Fibroblast of upper back skin (primary cell): ENCODE data around the gene ZSWIM7.
"Not testable (repeated sequence)": the region's sequence is repeated elsewhere in the genome, so short reads cannot be mapped to it uniquely, and the experiment has no call there.

Experiments used
- DNase-seq: peaks from one replicate; pipeline ENCODE4 v3.0.0-alpha.2; 2013

Gene ZSWIM7

DNA sequence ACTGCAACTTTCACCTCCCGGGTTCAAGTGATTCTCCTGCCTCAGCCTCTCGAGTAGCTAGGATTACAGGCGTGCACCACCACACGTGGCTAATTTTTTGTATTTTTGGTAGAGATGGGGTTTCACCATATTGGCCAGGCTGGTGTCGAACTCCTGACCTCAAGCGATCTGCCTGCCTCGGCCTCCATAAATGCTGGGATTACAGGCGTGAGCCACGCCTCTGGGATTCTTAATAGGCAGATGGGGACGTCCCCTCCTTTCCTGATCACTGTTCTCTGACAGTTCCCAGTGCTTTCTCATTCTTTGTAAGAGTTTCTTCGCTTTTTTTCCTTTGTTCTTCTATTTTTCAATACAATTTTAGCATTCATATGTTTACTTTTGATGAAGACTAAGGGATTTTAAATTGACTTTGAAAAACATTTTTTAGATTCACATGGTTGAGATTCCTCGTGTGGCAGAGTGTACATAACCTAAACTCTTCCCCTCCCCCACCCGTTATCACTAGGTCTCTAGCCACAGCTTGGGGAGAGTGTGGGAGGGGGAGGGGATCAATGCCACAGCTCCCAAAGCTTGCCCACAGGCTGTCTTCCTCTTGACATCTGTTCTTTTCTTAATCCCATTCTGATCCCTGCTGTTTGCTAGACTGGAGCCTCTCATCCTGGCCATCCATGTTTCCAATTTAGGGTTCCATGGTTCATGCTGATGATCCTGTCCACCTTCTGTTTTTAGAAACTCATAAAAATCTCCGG, 43.5 kb downstream of the ZSWIM7 start:
- DNase-seq = no peak

DNA sequence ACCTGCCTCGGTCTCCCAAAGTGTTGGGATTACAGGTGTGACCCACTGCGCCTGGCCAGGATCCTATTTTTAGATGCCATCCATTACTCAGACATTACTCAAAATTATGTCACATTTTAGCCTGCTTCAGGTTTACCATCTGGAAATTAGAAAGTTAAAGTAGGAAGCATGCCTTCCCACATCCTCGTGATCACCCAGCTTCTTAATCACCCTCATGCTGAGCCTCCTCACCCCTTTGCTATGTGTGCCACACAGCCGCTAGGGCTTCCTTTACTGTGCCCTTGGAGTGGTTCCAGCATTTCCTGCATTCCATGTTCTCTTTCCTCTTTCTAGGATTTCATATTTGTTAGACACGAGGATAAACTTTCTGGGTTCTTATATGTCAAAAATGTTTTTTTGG, 45.3 kb downstream of the ZSWIM7 start:
- peak; percentile 79 for DNase-seq

DNA sequence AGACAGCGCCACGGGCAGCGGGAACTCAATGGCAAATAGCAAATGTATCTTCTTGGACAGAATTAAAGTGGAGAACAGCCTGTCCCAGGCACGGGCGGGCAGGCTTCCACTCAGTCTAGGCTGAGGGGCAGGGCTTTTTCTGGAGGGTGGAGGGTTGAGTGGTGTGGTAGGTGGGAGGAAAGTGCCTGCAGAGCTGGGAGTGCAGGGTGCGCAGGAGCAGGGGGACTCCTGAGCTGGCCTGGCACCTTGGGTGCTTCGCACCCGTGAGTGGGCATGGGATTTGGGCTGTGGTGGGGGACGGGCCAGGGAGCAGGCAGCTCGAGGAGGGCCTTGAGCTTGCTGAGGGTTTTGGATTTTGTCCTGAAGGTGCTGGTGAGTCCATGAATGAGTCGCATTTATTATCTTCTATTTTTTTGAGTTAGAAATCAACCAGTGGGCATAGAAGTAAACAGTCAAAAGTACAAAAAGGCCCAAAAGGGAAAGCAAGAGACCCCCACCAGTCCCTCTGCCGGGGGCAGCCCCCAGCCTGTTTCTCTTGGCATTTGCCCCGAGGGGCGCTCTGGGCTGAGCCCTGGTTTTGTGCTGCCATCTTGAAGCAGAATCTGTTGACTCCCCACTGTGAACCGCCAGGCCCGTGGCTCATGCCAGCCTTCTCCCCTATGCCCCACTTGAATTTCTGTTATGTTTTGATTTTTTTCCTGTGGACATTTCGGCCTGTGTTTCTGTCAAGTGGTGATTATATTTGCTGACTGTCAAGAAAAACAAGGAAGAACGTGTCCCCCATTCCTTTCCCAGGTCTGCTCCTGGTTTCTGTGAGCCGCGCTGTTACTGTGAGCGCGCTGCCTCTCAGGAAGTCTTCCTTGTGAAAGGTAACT, 46.4 kb downstream of the ZSWIM7 start:
- DNase-seq = no peak

DNA sequence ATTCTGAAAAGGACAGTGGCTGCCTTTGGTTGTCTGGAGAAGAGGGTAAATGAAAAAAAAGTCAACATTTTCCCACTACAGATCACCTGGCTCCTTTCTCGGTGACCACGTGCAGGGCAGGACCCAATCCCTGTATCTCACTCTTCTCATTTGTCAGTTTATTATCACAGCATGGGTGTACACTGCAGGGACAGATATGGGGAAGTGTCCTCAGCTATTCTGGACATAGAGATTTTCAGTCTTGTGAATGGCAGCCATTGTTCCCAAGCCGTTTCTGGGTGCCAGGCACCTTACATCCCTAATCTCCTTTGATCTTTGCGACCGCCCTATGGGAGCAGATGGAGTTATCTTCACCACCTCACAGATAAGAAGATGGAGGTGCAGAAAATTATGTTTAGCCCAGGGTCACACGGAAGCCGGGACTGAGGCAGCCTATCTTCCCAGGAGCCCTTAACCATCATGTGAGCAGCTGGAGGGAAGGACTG, 47.4 kb downstream of the ZSWIM7 start:
- no peak for DNase-seq

DNA sequence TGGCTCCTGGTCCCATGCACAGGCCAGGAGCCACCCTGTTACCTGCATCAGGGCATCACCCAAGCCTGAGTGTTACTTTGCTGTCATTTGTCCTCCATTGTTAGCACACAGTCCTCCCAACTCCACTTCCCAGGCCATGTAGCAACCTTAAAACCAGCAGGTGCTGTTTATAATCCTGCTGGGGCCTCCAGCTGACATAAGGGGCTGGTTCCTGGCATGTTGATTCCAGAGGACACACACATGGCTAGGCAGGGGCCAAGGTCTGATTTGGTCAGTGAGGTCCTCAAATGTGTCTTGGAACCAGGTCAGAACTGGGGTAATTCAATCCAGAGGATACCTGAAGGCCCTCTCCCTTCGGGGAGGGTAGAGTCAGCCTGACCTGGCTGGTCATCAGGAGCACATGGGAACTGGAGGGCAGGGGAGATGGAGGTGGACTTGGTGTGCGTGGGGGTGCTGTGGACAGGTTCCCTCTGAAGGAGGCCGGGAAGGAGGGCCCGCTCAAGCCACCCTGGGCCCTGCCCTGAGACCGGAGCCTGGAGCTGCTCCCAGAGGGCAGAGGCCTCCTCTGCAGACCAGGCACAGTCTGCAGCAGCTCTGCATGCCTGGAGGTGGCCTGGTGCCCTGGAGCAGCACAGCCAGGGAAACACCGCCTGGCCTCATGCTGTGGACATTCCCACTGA, 48.0 kb downstream of the ZSWIM7 start:
- no peak for DNase-seq

DNA sequence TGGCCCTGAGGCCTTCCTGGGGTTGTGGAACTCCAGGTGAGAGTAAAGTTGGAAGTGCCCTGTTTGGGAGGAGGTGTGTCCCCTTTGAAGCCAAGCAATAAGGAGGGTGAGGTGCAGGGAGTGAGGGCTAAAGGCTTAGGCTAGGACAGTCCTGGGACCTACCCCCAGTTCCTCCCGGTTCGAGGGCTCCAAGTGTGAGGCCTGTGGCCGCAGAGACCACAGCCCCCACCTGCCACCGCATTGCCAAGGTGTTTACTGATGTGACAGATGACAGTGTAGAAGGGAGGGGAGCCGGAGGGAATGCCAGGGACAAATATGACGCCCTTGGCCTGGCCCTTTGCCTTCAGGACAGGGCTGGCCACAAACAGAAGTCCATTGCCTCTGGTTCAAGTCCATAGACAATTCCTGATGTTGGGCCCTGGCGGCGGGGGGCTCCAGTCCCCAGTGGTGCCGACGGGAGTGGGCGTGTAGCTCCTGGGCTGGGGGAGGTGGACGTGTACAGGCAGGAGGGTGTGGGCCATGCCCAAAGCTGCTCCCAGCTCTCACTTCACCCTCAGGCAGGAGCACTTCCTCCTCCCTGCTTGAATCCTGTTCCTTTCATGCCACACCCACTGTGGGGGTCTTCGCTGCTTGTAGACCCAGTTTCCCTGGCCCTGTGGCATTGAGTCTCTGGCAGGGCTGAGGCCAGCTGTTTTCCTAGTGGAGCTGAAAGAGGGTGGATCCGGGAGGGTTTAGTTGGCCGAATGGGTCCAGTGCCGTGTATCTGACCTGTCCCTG, 51.3 kb downstream of the ZSWIM7 start:
- no peak for DNase-seq

DNA sequence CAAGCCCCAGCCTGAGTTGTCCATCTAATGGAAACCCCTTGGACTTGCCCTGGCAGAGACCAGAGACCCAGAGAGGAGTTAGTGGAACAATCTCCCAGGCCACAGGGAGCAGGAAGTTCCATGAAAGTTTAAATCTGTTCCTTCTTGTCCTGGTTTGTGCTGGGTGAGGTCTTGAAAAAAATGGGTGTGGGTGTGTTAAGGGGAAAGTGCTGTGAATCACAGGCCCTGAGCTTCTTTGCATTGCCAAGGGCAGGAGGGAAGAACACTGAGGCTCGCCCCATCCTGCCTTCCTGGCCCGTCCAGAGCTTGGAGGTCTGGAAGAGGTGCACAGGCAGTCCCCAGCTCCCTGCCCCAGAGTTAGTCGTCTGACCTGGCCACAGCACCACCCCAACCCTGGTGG, 52.2 kb downstream of the ZSWIM7 start:
- no peak for DNase-seq

DNA sequence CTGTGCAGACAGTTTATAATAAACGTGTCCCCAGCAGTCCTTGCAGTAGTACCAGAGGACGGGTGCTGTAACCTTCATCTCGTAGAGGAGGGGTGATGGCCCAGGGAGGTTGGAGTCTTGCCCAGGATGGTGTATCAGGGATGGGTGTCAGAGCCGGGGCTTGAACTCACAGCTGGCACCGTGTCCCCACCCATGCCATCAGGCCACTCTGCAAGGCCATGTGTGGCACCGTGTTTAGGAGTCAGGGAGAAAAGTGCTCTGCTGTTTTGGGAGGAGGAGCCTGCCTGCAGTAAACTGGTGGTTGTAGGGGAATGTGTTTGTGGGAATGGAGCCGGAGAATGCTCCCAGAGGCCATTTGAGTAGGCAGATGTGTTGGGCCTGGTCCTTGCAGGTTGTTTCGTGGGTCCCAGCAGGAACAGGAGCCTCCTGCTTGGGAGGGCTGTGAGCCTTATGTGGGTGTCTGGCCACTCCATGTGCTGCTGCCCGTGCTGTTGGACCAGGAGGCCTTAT, 52.8 kb downstream of the ZSWIM7 start:
- no peak for DNase-seq

DNA sequence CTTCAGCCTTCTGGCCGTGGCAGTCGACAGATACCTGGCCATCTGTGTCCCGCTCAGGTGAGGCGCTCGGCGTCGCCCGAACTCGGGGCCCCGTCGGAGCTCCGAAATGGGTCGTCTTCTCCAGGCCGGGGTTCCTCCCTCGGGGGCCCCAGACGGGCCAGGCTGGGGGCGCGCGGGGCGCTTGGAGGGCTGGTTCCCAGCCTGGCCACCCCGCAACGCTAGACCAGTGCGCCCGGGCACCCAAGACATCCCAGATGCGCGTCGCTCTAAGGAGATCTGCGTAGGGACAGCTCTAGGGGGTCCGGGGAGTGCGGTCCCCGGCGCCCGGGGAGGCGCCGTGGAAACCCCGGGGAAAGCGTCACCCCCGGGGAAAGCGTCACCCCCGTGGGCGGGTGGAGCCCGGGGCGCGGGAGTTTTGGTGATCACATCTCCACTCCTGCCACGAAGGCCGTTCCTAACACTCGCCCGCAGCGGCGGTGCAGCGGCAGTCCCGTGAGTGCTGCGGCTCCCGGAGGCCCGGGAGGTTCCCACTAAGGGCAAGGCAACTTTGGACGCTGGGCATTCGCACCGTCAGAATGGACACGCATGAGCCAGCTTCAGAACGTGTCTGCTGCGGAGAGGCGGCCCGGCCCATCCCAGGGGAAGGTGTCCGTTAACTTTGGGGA, 53.8 kb downstream of the ZSWIM7 start:
- DNase-seq = no peak

DNA sequence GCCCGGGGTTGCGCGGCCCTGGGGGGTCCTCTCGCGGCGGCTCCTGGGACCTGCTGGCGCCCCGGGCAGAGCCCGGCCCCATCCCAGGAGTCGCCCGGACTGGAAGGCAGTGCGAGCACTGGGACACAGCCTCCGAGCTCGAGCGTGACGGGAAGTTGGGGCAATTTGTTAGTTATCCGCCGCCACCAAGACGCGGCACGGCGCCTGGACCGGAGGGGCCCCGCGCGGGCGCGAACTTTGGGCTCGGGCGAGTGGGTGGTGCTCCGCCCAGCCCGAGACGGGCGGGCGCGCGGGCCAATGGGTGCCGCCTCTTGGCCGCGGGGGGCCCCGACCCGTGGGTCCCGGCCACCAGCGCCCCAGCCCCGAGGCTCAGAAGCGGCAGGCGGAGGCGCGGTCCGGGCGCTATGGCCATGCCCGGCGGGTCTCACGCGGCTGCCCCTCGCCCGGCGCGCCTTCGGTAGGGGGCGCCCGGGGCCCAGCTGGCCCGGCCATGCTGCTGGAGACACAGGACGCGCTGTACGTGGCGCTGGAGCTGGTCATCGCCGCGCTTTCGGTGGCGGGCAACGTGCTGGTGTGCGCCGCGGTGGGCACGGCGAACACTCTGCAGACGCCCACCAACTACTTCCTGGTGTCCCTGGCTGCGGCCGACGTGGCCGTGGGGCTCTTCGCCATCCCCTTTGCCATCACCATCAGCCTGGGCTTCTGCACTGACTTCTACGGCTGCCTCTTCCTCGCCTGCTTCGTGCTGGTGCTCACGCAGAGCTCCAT, 54.6 kb downstream of the ZSWIM7 start, which contains the start of gene ADORA2B:
ADORA2B (plus strand) TSS at position 372 of the 768 bp plus-strand sequence; CDS start at position 491, 119 bp downstream.
- DNase-seq = peak; percentile 66

DNA sequence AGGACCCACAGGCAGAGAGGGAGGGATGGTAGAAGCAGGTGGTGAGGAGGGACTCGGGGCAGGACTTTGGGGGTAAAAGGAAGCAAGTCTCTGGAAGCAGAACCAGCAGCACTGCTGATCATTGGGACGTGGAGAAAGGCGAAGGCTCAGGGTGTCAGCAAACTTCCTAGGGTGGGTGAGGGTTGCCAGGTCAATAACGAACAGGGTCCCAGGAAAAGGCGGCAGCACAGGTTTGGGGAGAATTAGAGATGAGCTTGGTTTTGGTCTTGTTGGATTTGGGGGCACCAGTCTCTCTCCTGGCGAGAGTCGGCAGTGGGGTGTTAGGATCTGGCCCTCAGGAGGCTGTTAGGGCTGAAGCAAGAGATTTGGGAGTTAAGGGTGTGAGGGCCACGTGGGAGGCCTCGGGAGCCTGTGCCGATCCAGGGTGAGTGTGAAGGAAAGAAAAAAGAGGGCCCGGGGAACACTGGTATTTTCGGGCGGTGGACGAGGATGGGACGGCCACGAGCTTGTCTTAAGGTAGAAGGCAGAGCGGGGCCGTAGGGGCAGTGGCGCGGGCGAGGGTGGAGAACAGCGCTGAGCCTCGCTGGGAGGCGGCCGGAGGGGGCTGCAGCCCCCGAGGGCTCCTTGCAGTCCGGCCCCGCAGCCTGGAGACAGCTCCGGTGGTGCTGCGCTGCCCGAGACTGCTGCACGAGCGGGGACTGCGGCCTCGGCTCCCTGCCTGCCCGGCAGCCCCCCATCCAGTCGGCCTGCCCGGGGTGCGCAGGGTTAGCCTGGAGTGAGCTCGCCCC, 55.3 kb downstream of the ZSWIM7 start:
- DNase-seq = no peak

DNA sequence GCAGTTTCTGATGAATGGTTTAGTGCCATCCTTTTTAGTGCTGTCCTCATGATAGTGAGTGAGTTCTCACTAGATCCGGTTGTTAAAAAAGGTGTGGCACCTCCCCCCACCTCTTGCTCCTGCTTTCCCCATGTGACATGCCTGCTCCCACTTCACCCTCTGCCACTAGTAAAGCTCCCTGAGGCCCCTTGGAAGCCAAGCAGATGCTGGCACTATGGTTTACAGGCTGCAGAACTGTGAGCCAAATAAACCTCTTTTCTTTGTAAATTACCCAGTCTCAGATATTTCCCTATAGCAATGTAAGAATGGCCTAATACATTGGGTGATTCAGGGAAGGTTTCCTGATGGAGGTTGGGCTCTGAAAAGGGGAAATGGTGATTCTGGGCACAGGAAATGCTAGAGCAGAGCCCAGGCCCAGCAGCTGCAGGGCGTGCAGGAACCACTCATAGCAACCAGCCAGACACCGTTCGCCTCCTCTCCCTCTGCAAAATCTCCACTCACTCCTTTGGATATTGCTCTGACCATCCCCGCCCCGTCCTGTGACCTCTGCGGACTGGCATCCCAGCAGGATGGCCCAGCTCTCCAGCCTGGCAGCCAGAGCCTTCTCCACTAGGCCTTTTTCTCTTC, 57.2 kb downstream of the ZSWIM7 start:
- no peak for DNase-seq

DNA sequence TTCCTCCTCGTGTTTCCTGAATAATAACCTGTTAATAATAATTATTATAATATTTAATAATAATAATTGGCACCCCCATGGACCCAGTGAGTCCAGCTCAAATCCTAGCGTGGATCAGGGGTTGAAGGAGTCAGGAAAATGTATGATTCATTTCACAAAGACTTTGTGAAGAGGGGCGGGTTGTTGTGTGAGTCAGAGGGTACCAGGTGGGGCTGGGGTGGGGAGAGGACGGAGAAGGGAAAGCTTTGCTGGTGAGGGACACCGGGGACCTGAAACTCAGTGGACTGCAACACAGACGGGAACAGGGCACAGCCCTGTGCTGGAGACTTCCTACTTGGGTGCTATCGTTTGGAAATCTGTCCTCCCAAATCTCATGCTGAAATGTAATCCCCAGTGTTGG, 57.7 kb downstream of the ZSWIM7 start:
- no peak for DNase-seq

DNA sequence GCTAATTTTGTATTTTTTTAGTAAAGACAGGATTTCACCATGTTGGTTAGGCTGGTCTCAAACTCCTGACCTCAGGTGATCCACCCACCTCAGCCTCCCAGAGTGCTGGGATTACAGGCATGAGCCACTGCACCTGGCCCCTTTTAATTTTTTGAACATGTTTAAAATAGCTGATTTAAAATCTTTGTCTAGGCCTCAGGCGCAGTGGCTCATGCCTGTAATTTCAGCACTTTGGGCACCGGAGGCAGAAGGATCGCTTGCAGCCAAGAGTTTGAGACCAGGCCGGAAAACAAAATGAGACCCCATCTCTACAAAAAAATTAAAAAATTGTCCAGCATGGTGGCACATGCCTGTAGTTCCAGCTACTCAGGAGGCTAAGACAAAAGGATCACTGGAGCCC, 63.0 kb downstream of the ZSWIM7 start:
- DNase-seq = not testable (repeated sequence)

DNA sequence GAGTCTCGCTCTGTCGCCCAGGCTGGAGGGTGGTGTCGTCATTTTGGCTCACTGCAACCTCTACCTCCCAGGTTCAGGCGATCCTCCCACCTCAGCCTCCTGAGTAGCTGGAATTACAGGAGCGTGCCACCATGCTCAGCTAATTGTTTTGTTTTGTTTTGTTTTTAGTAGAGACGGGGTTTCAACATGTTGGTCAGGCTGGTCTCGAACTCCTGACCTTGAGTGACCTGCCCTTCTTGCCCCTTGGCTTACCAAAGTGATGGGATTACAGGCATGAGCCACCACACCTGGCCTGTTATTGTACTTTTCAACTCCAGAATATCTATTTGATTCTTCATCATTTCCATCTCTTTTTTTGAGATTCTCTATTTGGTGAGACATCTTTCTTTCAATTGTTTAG, 63.6 kb downstream of the ZSWIM7 start:
- DNase-seq = no peak

DNA sequence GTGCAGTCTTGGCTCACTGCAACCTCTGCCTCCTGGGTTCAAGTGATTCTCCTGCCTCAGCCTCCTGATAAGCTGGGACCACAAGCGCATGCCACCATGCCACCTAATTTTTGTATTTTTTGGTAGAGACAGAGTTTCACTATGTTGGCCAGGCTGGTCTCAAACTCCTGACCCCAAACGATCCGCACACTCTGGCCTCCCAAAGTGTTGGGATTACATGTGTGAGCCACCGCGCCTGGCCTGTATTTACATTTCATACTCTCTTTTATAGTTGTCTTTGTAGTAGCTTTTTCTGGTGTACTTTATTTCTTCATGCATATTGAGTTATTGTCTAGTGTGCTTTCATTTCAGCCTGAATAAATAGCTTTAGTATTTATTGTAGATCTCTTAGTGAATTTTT, 64.6 kb downstream of the ZSWIM7 start:
- no peak for DNase-seq

DNA sequence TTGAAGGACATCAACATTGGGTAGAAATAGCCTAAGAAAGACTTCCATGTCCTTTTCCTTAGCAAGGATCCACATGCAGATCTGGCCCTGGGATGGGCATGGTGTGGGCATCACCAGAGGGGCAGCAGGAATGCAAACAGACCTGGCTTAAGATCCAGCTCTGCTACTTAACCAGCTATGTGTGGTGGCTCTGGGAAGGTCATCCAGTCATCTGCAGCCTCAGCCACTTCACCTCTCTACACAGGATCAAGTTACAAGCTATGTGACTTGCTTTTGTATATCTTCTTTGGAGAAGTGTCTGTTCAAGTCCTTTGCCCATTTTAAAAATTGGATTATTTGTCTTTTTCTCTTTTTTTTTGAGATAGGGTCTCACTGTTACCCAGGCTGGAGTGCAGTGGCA, 68.1 kb downstream of the ZSWIM7 start:
- DNase-seq = no peak

DNA sequence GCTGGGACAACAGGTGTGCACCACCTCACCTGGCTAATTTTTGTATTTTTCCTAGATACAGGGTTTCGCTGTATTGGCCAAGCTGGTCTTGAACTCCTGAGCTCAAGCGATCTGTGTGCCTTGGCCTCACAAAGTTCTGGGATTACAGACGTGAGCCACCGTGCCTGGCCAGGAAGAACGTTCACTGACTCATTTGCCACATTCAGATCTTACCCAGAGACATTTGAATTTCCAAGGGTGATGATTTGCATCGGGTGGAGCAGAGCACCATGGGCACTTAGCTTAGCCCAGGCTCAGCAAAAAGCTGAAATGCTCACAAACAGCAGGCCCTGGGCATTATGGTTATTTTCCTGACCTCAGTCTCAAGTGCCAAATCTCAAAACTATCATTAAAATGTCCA, 69.1 kb downstream of the ZSWIM7 start:
- DNase-seq = no peak

DNA sequence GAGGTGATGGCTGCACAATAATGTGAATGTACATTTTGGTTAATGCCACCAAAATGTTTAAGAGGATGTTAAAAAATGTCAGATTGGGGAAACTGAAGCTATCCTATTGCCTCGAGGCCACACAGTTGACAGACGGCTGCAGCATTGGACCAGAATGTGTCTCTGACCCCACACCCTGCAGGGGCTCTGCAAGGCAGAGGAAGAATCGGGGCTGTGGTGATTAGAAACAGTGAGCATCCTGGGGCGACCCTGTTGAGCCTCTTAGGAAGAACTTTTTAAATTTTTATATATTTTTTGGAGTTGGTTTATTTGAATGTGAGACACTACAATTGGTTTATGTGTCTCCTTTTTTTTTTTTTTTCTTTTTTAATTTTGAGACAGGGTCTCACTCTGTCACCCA, 69.6 kb downstream of the ZSWIM7 start:
- DNase-seq = no peak
